ENCODE data around the gene IFT80. TPM values are rescaled to one million over a fixed set of nuclear protein-coding genes. Genes with fewer than 3 reads are reported as not detected.

IFT80 gene
- total RNA-seq, 3 donors from 2014 or later = 13.2 to 18.3 (median 16.2) TPM

GRCh38 chr3:160390565-160391138, 8.4 kb downstream of the IFT80 start:
- ATAC-seq (no peak), DNase-seq (no peak)
- TF ChIP-seq CTCF (IDR thresholded peaks at IDR 0.05) = no peak
- no peaks in the 10 kb centered on the region for H3K36me3 ChIP-seq (ENCODE audit: low read depth)
- no peaks in the 10 kb centered on the region for H3K4me1 ChIP-seq (ENCODE audit: low read depth)
- intact Hi-C loops (cut with DNase I, micrococcal nuclease) = no loop called here
- H3K9me3 ChIP-seq = no peaks in the 10 kb centered on the region
- H3K4me3 ChIP-seq = no peak overlapping the region

DNA sequence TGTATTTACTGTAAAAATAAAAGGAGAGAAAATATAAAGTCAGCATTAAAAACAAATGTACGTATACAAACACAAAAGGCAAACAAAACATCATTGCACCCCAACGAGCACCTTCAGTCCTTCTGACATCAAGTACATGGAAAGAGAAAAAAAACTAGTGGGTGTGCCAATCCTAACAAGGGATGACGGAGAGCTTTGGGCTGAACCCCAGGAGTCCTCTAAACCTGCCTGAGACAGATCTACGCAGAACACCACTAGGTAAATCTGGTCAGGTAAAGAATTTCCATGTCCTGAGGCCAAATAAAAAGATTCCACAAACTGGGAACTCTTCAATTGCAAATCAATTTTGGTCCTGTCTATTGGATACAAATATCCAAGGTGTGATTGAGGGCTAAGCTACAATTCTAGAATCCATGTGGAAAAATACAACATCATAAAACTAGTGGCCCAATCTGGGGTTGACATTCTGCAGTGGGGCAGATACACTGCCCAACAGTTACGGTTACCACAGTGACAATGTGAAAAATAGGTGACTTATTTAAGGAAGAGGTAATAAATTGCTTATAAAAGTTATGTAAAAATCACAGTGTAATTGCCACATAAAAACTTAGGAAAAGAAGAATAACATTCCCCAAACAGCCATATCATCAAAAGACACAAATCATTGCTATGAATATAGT, 14.2 kb downstream of the IFT80 start:
- ATAC-seq (peak; percentile 89), DNase-seq (no peak)
- Histone ChIP-seq H3K9me3 (no peaks in the 10 kb centered on the region), H3K4me1 (ENCODE audit: low read depth) (no peaks in the 10 kb centered on the region), H3K36me3 (ENCODE audit: low read depth) (no peaks in the 10 kb centered on the region), H3K4me3 (no peak overlapping the region)
- TF ChIP-seq CTCF (IDR thresholded peaks at IDR 0.05) = no peak
- intact Hi-C loops (cut with DNase I, micrococcal nuclease) = no loop called here

GRCh38 chr3:160381470-160381869, 17.6 kb downstream of the IFT80 start:
- no peak for ATAC-seq
- no peaks in the 10 kb centered on the region for H3K4me1 ChIP-seq (ENCODE audit: low read depth)
- intact Hi-C loops (cut with DNase I, micrococcal nuclease) = no loop called here

DNA sequence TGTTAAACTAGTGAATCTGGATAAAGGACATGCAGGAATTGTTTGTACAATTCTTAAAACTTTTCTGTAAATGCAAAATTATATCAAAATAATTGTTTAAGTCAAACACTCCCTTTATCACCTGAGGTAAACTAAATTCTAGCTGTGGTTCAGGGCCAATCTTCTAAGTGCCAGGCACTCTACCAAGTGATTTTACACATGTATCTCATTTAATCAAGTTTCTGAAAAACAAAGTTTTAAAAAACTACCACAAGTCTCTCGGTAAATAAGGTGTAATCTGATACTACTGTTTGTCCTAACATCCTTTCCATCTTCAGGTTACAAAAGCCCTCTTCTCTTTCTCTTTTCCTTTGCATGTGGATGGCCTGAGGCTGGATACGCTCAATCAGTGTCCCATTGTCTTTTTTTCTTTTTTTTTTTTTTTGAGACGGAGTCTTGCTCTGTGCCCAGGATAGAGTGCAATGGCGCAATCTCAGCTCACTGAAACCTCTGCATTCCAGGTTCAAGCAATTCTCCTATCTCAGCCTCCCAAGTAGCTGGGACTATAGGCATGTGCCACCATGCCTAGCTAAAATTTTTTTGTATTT, 19.3 kb downstream of the IFT80 start:
- Histone ChIP-seq H3K4me1 (ENCODE audit: low read depth) (no peaks in the 10 kb centered on the region), H3K4me3 (no peak overlapping the region), H3K9me3 (no peaks in the 10 kb centered on the region), H3K36me3 (ENCODE audit: low read depth) (no peaks in the 10 kb centered on the region)
- ATAC-seq (no peak), DNase-seq (no peak)
- no peak for TF ChIP-seq CTCF (IDR thresholded peaks at IDR 0.05)
- intact Hi-C loops (cut with DNase I, micrococcal nuclease) = no loop called here

More at GRCh38 chr3:160381470-160381869, 17.6 kb downstream of the IFT80 start:
- Histone ChIP-seq H3K4me3 (no peak overlapping the region), H3K9me3 (no peaks in the 10 kb centered on the region), H3K36me3 (ENCODE audit: low read depth) (no peaks in the 10 kb centered on the region)
- TF ChIP-seq CTCF (IDR thresholded peaks at IDR 0.05) = no peak
- DNase-seq = no peak

- DNase-seq (no peak), ATAC-seq (no peak)
- Histone ChIP-seq H3K4me1 (ENCODE audit: low read depth) (no peaks in the 10 kb centered on the region), H3K36me3 (ENCODE audit: low read depth) (no peaks in the 10 kb centered on the region), H3K4me3 (no peak overlapping the region), H3K9me3 (no peaks in the 10 kb centered on the region)
- intact Hi-C loops (cut with DNase I, micrococcal nuclease) = no loop called here
- no peak for TF ChIP-seq CTCF (IDR thresholded peaks at IDR 0.05)
Observed at GRCh38 chr3:160378331-160379109, 20.5 kb downstream of the IFT80 start.

All from mucosa of descending colon (tissue), 3 donors.